Measurements from ENCODE around the gene C10orf90.

C10orf90 gene

GRCh38 chr10:126458466-126458865 is 212.0 kb downstream of the C10orf90 start:
- DNase-seq, result no peak

- no peak for DNase-seq
These were observed 213.9 kb downstream of the C10orf90 start for GRCh38 chr10:126456632-126457031.

GRCh38 chr10:126455766-126456405 is 214.6 kb downstream of the C10orf90 start:
- DNase-seq, result no peak

- DNase-seq, result no peak
These were observed 215.3 kb downstream of the C10orf90 start for GRCh38 chr10:126455036-126455765.

- no peak for DNase-seq
These were observed 216.3 kb downstream of the C10orf90 start for GRCh38 chr10:126454045-126454751.

- no peak for DNase-seq
These were observed 218.2 kb downstream of the C10orf90 start for GRCh38 chr10:126452245-126452644.

- no peak for DNase-seq
These were observed 222.4 kb downstream of the C10orf90 start for GRCh38 chr10:126448091-126448490.

GRCh38 chr10:126439942-126440341 is 230.6 kb downstream of the C10orf90 start:
- DNase-seq, result no peak

GRCh38 chr10:126438407-126438783 is 232.1 kb downstream of the C10orf90 start:
- DNase-seq, result no peak

- no peak for DNase-seq
These were observed 232.7 kb downstream of the C10orf90 start for GRCh38 chr10:126437635-126438406.

- DNase-seq, result no peak
These were observed 236.3 kb downstream of the C10orf90 start for GRCh38 chr10:126434235-126434634.

GRCh38 chr10:126433351-126433750 is 237.1 kb downstream of the C10orf90 start:
- no peak for DNase-seq

- DNase-seq, result no peak
These were observed 238.0 kb downstream of the C10orf90 start for GRCh38 chr10:126432507-126432906.

- no peak for DNase-seq
These were observed 238.7 kb downstream of the C10orf90 start for GRCh38 chr10:126431816-126432215.

- DNase-seq, result no peak
These were observed 240.0 kb downstream of the C10orf90 start for GRCh38 chr10:126430512-126430911.

GRCh38 chr10:126429275-126429674 is 241.2 kb downstream of the C10orf90 start:
- DNase-seq, result no peak

- no peak for DNase-seq
These were observed 244.9 kb downstream of the C10orf90 start for GRCh38 chr10:126425489-126426065.

GRCh38 chr10:126425032-126425431 is 245.5 kb downstream of the C10orf90 start:
- no peak for DNase-seq

GRCh38 chr10:126423732-126424491 is 246.6 kb downstream of the C10orf90 start:
- no peak for DNase-seq

- DNase-seq, result no peak
These were observed 247.9 kb downstream of the C10orf90 start for GRCh38 chr10:126422567-126422966.

- DNase-seq, result no peak
These were observed 248.7 kb downstream of the C10orf90 start for GRCh38 chr10:126421756-126422256.
